ENCODE data around the gene WFS1. TPM values are rescaled to one million over a fixed set of nuclear protein-coding genes. Genes with fewer than 3 reads are reported as not detected.

The WFS1 gene
- polyA plus RNA-seq, 3 donors from 2014 or later: 2.5 to 7.2 (median 5.8) TPM

GRCh38 chr4:6245246-6246169, 24.1 kb upstream of the WFS1 start:
- peaks cover 7 to 37% (median 9%) of the 10 kb centered on the region in 3 donors for H3K27me3 Mint-ChIP-seq (ENCODE audit: low read depth in 3 of 3)
- H3K4me3 Mint-ChIP-seq: peak overlapping the region in 1 of 5 donors; percentile 3

DNA sequence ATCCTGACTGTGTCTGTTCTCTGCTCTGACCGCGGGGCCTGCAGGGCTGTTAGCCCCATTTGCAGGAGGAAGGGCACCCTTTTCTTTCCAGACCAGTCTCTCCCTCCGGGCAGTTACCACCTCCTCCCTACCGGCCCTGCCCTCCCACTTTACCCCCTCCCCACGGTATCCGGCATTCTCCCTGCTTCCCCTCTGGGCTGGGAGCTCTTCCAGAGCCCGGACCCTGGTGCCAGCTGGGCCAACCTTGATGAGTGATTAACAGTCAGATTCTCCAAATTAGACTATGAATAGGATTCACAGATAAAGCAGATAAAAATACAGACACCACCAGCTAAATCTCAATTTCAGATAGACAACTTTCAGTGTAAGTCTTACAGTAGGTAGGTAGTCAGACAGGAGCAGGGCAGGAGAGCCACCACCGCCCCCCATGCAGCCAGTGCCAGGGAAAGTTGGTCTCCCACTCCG, 23.4 kb upstream of the WFS1 start:
- peaks cover 0 to 2% of the 10 kb centered on the region in 2 donors for H3K4me1 Mint-ChIP-seq
- no peak overlapping the region for H3K4me3 Mint-ChIP-seq
- peaks cover 0 to 6% (median 0%) of the 10 kb centered on the region in 3 donors for H3K36me3 Mint-ChIP-seq
- no peak for DNase-seq
- peaks cover 0 to 4% (median 0%) of the 10 kb centered on the region in 6 donors for H3K9me3 Mint-ChIP-seq
- no peak overlapping the region for H3K27ac Mint-ChIP-seq
- peaks cover 7 to 34% (median 9%) of the 10 kb centered on the region in 3 donors for H3K27me3 Mint-ChIP-seq (ENCODE audit: low read depth in 3 of 3)

More at GRCh38 chr4:6245246-6246169, 24.1 kb upstream of the WFS1 start:
- Mint-ChIP-seq H3K4me1 (peaks cover 0 to 2% of the 10 kb centered on the region in 2 donors), H3K9me3 (peaks cover 0 to 4% (median 0%) of the 10 kb centered on the region in 6 donors), H3K27ac (no peak overlapping the region), H3K36me3 (peaks cover 0 to 6% (median 0%) of the 10 kb centered on the region in 3 donors)
- no peak for DNase-seq

DNA sequence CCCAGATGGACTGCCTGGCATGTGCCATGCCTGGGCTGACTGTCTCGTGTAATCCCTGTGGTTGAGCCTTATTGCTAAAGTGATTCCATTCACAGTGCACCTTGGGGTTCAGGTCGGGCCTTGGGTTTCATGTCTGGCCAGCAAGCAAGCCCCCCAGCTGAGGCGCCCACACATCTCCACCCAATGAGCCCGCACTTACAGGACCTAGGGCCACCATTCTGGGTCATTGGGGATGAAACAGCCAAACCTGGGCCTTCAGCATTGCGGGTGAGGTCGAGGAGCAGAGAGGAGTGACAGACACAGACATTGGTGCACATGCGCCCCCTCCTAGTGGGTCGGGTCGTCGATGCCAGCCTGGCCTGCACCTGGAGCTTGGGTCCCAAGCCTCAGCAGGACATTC, 21.3 kb upstream of the WFS1 start:
- Mint-ChIP-seq H3K36me3 (peaks cover 0 to 6% (median 0%) of the 10 kb centered on the region in 3 donors), H3K4me1 (peaks cover 0 to 2% of the 10 kb centered on the region in 2 donors), H3K4me3 (no peak overlapping the region), H3K9me3 (peaks cover 0 to 4% (median 0%) of the 10 kb centered on the region in 6 donors), H3K27ac (no peak overlapping the region), H3K27me3 (ENCODE audit: low read depth in 3 of 3) (peaks cover 6 to 32% (median 7%) of the 10 kb centered on the region in 3 donors)
- no peak for DNase-seq

GRCh38 chr4:6250235-6250983, 19.2 kb upstream of the WFS1 start:
- DNase-seq: peak; percentile 57 to 66 (median 58)
- Mint-ChIP-seq H3K9me3 (no peaks in the 10 kb centered on the region), H3K4me3 (no peak overlapping the region), H3K27ac (no peak overlapping the region), H3K4me1 (no peaks in the 10 kb centered on the region), H3K36me3 (no peaks in the 10 kb centered on the region), H3K27me3 (ENCODE audit: low read depth in 3 of 3) (peaks cover 1 to 17% (median 9%) of the 10 kb centered on the region in 3 donors)

DNA sequence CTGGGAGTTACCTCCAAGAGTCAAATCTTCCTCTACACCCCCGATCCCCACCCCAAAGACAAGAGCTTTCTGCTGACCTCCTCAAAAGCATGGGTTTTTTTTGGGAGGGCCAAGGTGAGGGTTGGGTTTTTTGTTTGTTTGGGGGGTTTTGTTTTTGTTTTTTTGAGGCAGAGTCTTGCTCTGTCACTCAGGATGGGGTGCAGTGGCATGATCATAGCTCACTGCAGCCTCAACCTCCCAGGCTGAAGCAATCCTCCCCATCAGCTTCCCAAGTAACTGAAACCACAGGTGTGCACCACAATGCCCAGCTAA, 18.7 kb upstream of the WFS1 start:
- H3K4me3 Mint-ChIP-seq: no peak overlapping the region
- DNase-seq: no peak
- H3K27me3 Mint-ChIP-seq (ENCODE audit: low read depth in 3 of 3): peaks cover 3 to 17% (median 9%) of the 10 kb centered on the region in 3 donors
- H3K4me1 Mint-ChIP-seq: no peaks in the 10 kb centered on the region
- H3K36me3 Mint-ChIP-seq: no peaks in the 10 kb centered on the region
- H3K27ac Mint-ChIP-seq: no peak overlapping the region
- H3K9me3 Mint-ChIP-seq: no peaks in the 10 kb centered on the region

DNA sequence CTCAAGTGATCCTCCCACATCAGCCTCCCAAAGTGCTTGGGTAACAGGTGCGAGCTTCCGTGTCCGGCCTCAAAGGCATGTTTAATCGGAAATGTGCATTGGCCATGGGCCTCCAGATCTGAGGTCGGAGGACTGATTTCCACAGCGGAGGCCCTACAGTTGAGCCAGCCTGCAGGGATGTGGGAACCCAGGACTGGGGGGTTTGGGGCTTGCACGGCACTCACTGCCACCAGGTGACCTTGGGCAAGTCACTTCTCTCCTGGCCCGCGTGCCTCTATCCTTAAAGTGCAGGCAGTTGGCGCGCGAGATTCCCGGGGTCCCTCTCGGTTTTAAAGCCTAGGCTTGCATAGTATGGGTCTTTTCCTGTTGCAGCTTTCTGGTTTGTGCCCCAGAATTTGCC, 18.3 kb upstream of the WFS1 start:
- Mint-ChIP-seq H3K36me3 (no peaks in the 10 kb centered on the region), H3K4me3 (no peak overlapping the region), H3K9me3 (no peaks in the 10 kb centered on the region), H3K27ac (no peak overlapping the region), H3K27me3 (ENCODE audit: low read depth in 3 of 3) (peaks cover 3 to 16% (median 6%) of the 10 kb centered on the region in 3 donors), H3K4me1 (no peaks in the 10 kb centered on the region)
- DNase-seq: no peak

GRCh38 chr4:6252051-6252450, 17.6 kb upstream of the WFS1 start:
- Mint-ChIP-seq H3K27ac (no peak overlapping the region), H3K9me3 (no peaks in the 10 kb centered on the region), H3K27me3 (ENCODE audit: low read depth in 3 of 3) (peaks cover 5 to 12% (median 6%) of the 10 kb centered on the region in 3 donors), H3K4me3 (no peak overlapping the region), H3K4me1 (peaks cover under 1 to 4% of the 10 kb centered on the region in 2 donors), H3K36me3 (no peaks in the 10 kb centered on the region)
- DNase-seq: no peak

- Mint-ChIP-seq H3K27ac (no peak overlapping the region), H3K4me1 (peaks cover 7 to 10% of the 10 kb centered on the region in 2 donors), H3K4me3 (no peak overlapping the region), H3K36me3 (no peaks in the 10 kb centered on the region), H3K27me3 (ENCODE audit: low read depth in 3 of 3) (peaks cover 6 to 12% (median 7%) of the 10 kb centered on the region in 3 donors), H3K9me3 (no peaks in the 10 kb centered on the region)
- DNase-seq: no peak
These were observed 16.5 kb upstream of the WFS1 start for GRCh38 chr4:6253111-6253510.

DNA sequence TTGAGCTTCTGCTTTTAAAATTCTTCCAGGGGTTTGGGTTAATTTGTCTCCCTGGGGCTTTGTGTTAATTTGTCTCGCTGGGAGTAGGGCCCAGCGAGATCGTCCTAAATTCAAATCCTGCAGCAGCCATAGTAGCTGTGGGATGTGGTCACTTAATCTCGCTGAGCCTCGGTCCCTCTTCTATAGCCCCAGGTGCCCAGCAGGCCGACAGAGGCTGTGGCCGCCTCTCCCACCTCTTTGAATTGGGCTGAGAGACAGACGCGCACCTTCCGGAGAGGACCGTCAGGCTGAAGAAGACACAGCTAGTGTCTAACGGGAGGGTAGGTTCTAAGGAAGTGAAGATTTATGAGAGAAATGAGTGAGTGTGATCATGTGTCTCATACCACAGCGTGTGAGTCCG, 15.7 kb upstream of the WFS1 start:
- no peaks in the 10 kb centered on the region for H3K36me3 Mint-ChIP-seq
- H3K27me3 Mint-ChIP-seq (ENCODE audit: low read depth in 3 of 3): peaks cover 6 to 7% (median 7%) of the 10 kb centered on the region in 3 donors
- H3K4me3 Mint-ChIP-seq: no peak overlapping the region
- no peak overlapping the region for H3K27ac Mint-ChIP-seq
- peaks cover 7 to 10% of the 10 kb centered on the region in 2 donors for H3K4me1 Mint-ChIP-seq
- H3K9me3 Mint-ChIP-seq: no peaks in the 10 kb centered on the region
- DNase-seq: no peak

DNA sequence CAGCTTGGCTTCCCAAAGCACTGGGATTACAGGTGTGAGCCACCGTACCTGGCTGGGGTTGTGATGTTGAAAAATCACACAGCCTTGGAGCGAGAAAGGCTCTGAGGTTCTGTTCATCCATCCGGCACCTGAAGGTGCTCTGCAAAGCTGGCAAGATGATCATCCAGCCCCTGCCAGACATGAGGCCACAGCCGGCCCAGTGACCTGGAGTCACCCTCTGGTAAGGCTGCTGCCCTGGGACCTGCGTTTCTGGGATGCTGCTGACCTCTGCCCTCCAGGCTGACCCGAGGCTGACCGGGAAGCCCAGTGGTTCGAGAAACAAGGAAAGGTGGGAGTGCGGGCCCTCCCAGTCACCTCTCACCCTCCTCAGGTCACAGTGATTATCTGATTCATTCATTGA, 13.5 kb upstream of the WFS1 start:
- Mint-ChIP-seq H3K4me1 (peaks cover 7 to 10% of the 10 kb centered on the region in 2 donors), H3K27ac (no peak overlapping the region), H3K4me3 (no peak overlapping the region), H3K36me3 (no peaks in the 10 kb centered on the region), H3K27me3 (ENCODE audit: low read depth in 3 of 3) (peaks cover 0 to 7% (median 4%) of the 10 kb centered on the region in 3 donors), H3K9me3 (no peaks in the 10 kb centered on the region)
- no peak for DNase-seq

DNA sequence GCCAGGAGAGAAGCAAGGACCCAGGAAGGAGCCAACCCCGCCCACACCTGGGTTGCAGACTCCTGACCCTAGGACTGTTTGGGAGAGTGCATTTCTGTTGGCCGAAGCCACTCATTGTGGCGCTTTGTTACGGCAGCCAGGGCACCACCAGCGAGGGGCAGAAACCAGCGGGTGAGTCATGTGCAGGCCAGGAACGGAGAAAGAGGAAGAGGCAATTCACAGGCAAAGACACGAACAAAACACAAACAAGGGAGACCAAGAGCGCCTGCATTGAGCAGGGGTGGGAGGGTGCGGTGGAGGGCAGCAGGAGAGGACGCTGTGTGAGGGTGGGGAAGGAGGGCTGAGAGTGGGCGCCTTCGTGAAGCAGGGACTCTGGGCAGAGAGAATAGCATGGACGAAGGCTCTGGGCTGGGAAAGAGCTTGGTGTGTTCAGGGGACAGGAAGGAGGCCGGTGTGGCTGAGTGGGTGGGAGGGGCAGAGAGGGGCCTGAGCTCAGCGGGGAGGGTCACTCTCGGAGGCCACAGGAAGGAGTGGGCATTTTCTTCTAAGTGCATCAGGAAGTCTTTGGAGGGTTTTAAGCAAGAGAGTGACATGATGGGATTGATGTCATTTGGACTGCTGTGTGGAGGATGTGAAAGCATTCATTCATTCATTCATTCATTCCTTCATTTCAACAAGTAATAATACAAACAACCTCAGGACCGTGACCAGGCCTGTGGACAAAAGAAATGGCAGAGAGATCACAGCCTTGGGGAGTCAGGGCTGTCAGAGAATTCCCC, 12.2 kb upstream of the WFS1 start:
- Mint-ChIP-seq H3K4me1 (peaks cover 7 to 10% of the 10 kb centered on the region in 2 donors), H3K4me3 (peak overlapping the region in 4 of 5 donors; percentile 9 to 50 (median 26)), H3K9me3 (no peaks in the 10 kb centered on the region), H3K27me3 (ENCODE audit: low read depth in 3 of 3) (peaks cover 2 to 8% (median 4%) of the 10 kb centered on the region in 3 donors), H3K36me3 (no peaks in the 10 kb centered on the region), H3K27ac (peak overlapping the region in 1 of 6 donors; percentile 33)
- DNase-seq: no peak

GRCh38 chr4:6258026-6258360, 11.7 kb upstream of the WFS1 start:
- Mint-ChIP-seq H3K36me3 (no peaks in the 10 kb centered on the region), H3K4me1 (peaks cover 7 to 10% of the 10 kb centered on the region in 2 donors), H3K4me3 (no peak overlapping the region), H3K9me3 (no peaks in the 10 kb centered on the region), H3K27me3 (ENCODE audit: low read depth in 3 of 3) (peaks cover 2 to 8% (median 4%) of the 10 kb centered on the region in 3 donors), H3K27ac (no peak overlapping the region)
- no peak for DNase-seq

DNA sequence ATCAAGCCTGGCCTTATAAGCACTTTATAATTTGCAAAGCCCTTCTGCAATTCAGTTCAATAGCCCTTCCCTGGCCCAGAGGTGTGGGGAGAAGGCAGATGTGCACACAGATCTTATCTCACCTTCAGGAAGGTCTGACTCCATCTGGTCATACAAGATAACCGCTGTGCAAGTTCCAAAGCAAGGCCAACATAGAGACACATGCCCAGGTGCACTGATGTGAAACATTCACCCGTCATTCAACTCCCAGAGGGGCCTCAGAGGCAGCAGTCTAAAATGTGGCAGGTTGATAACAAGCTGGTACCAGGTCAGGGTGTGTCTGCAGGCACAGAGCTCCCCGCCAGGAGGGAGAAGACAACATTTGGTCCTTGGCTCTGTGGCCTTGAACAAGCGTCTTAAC, 10.9 kb upstream of the WFS1 start:
- no peak for DNase-seq
- no peak overlapping the region for H3K4me3 Mint-ChIP-seq

More for the DNA sequence above, 10.9 kb upstream of the WFS1 start:
- Mint-ChIP-seq H3K27ac (no peak overlapping the region), H3K27me3 (ENCODE audit: low read depth in 3 of 3) (peaks cover 2 to 8% (median 4%) of the 10 kb centered on the region in 3 donors), H3K36me3 (no peaks in the 10 kb centered on the region), H3K4me1 (peaks cover 7 to 10% of the 10 kb centered on the region in 2 donors), H3K9me3 (no peaks in the 10 kb centered on the region)

Data from immature natural killer cell (primary cell).